GM18502 (cell line): Measurements from ENCODE around the gene PLK2.
A peak's percentile ranks its signal among the peaks of the same experiment; 100 is the strongest.

Experiments
- ATAC-seq: cut with Tn5 transposase; IDR thresholded peaks from one replicate; pipeline ENCODE4 v1.9.1; 2021; ENCODE audit warnings: mild to moderate bottlenecking; ENCODE audit not compliant: unreplicated experiment, poor library complexity

The PLK2 gene

GRCh38 chr5:58460002-58460731, at the start of gene PLK2:
PLK2 (minus strand) TSS chr5:58460086; CDS start chr5:58459959, 127 bp downstream.
- ATAC-seq, result peak; percentile 86

DNA sequence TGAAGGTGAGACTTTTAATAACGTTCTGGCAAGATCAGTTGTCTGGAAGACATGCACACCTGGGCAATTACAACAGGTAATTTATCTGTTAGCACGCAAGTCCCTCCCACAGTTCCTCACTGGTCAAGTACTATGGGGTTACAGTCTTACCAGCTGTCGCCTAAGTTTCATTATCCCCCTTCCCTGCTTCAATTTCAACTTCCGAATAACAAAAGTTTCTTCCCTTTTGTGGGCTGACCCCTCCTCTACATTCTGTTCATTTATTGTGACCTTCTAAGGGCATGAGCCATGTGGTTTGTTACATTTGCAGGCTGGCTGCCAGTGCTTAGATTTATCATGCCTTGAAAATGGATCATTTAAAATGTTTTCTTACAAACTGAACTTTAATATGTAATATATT, 47.8 kb upstream of the PLK2 start:
- ATAC-seq, result no peak

DNA sequence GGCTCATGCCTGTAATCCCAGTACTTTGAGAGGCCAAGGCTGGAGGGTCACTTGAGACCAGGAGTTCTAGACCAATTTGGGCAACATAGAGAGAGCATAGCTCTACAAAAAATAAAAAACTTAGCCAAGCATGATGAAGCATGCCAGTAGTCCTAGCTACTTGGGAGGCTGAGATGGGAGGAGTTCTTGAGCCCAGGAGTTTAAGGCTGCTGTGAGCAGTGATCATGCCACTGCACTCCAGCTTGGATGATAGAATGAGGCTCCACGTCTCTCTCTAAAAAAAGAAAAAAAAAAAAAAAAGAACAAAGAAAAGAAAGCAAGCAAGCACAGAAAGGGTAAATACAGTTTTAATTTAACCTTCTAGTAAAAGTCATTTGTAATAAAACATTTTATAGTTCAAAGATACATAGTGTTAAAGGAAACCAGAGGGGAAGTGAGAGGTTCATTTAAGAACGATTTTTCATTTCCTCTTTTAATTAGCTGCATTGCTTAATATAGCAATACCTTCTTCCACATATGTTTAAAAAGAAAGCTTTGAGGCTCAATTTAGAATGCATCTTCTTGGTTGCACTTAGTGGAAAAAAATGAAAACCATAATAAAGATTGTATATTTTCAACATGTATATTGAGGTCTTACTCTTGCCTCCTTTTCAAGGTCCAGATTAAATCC, 46.2 kb upstream of the PLK2 start:
- peak; percentile 77 for ATAC-seq

DNA sequence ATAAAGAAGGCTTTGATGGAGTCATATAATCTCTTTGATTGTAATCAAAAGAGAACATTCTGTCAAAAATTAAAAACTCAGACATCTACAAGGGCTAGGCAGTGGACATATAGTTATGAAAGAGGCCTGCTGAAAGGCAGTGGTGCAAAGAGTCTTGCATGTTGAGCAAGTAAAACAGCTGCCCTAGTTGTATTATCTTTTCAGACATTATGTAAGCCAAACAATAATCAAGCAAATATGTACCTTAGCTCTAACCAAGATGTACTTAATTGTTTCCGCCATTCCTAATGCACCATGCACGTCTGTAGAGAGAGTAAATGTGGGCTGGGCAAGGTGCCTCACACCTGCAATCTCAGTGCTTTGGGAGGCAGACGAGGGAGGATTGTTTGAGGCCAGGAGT, 45.6 kb upstream of the PLK2 start:
- peak; percentile 17 for ATAC-seq

DNA sequence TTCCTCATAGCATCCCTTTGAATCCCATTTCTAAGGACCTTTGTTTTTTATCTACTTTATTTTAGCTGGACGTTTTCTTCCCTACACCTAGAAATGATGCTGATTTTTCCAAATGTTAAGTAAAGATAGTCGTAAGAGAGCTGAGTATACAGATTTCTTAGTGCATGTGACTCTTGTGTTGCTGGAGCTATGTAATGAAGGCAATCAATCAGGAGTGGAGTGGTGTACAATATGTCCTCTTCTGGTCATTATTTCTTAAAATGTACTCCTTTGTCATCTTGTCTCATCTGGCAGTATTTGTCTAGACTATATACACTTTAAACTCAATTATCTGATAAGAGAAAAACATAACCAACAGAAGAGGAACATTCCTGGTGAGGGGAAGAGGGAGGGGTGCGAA, 44.9 kb upstream of the PLK2 start:
- no peak for ATAC-seq

DNA sequence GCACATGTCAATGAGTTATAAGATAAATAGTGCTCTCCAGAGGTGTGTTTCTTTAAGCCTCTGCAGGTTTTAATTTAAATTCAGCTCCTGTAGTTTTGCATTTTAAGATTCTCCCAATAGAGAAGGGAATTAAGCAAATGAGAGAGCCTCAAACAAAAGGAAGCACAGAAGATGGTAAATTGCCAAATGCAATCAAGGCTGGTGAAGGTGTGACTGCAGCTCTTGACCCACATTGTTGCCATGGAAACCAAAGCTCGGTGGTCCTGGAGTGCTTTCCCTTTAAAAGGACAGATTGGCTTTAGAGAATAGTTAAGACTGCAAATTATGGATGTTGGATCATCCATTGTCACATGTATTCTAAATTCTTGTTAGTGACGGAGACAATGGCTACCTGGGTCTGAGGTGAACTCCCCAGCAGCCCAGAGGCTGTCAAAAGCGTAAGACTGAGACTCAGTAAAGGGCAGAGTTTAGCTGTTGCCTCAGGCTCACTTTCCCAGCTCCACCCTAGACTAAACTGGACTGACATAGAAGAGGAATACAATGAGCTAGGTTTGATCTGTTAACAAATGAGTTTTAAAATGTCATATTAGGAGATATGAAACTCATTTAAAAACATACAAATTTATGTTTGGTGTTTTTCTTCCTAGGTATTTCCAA, 43.6 kb upstream of the PLK2 start:
- no peak for ATAC-seq

DNA sequence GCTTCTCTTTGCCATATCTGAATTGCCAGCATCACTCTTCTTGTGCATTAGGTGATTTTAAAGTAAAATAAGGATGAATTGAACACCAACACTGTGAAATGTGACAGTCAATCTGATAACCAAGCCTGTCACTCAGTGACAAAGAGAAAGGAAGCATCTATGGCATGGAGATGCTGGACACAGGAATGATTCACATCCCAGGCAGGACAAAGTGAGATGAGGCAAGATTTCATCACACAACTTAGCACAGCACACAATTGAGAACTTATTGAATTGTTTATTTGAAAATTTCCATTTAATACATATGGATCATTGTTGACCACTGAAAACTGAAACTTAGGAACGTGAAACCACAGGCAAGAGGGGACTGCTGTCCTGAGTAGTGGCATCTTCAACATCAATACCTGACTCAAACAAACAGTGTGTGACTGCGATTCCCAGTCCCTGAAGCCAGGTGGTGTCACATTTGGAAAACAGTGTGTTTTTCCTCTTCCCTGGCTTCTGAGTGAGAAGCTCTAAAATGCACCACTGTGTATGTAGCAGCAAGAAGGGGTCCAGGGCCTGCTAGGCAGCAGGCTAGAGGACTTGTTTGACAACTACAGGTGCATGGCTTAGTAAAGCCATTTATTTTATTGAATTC, 42.0 kb upstream of the PLK2 start:
- ATAC-seq, result no peak

DNA sequence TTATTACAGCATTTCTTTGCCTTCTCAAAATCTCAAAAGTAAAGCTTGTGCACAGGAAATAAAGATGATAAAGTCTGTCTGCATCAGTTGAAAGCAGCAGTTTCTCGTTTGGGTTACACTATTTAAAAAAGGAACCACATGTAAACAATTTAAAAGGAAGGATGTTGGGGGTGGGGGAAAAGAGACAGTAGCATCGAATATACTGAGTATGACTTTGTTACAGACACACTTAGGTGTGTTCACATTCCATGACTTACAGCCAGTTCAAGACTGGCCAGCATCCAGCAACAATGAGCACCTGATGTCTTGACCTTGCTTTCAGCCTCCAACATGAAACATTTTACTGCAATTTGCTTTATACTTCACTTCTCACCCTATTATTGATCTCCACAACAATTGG, 40.1 kb upstream of the PLK2 start:
- no peak for ATAC-seq

GRCh38 chr5:58499231-58499630, 39.3 kb upstream of the PLK2 start:
- no peak for ATAC-seq

- ATAC-seq, result no peak
These were observed 38.6 kb upstream of the PLK2 start for GRCh38 chr5:58498340-58498942.

- ATAC-seq, result no peak
These were observed 38.0 kb upstream of the PLK2 start for GRCh38 chr5:58497921-58498320.

- no peak for ATAC-seq
These were observed 37.5 kb upstream of the PLK2 start for GRCh38 chr5:58497386-58497785.

DNA sequence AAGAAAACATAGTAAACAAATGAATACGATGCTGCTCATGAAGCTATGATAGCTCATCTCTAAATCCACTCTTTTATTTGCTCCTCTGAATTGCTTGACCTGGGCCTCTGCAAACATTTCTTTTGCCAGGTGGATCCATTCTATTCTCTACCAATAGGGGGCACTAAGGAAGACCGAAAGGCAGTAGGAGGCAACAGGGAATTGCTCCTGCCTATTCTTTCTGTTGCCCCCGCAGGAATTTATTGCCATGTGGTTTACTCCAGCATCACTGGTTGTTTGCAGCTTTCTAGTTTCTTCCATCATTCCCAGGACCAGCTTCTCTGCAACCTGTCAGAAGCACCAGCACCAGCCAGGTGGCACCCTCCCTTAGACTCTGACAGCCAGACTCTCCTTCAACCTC, 36.6 kb upstream of the PLK2 start:
- ATAC-seq, result no peak

DNA sequence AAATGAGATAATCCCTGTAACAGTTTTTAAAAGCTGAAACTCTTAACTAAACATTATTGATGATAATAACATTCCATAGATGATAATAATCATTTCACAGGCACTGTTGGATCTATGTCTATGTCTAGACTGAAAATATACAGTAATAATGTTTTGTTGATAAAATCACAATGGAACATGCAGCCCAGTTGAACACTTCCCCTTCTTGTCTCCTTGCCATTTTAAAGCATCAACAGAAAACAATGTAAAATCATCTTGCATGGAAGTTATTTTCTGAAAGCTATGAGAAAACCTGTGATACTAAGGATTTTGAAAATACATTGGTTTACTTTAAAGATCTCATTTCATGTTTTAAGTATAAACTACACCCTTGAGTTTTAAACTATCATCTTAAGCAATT, 33.3 kb upstream of the PLK2 start:
- ATAC-seq, result no peak

DNA sequence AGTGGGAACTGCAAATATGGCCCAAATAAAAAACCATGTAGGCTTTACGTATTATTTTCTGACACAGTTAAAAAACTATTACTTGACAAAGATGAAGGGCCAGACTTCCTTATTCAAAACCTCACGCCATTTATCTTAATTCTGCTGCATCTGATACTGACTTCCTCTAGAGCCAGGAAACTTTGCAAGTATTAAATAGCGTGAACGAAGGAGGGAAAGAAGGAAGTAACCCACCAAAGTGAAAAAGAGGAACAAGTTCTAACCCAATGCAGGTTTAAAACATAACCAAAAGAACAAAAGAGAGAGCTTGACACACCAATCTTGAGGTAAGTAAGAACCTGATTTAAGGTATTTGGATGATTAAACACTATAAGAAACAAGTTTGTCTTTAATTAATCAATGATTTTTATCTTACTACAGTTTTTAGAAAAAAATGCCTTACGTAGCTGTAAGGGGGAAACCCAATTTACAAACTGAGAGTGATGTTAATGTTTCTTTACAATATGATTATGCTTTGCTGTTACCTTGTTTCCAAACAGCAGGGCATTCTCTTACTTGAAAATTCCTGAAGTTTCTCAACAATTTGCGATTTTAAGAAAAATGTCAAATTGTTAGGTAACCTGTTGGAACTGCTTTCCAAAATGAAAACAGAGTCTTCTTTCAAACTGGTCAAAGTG, 31.5 kb upstream of the PLK2 start, which contains the start of gene GAPT:
TSS of gene GAPT (plus strand) at position 220 of the 677 bp plus-strand sequence. CDS start 3,102 bp downstream, outside the sequence.
- ATAC-seq, result peak; percentile 87

DNA sequence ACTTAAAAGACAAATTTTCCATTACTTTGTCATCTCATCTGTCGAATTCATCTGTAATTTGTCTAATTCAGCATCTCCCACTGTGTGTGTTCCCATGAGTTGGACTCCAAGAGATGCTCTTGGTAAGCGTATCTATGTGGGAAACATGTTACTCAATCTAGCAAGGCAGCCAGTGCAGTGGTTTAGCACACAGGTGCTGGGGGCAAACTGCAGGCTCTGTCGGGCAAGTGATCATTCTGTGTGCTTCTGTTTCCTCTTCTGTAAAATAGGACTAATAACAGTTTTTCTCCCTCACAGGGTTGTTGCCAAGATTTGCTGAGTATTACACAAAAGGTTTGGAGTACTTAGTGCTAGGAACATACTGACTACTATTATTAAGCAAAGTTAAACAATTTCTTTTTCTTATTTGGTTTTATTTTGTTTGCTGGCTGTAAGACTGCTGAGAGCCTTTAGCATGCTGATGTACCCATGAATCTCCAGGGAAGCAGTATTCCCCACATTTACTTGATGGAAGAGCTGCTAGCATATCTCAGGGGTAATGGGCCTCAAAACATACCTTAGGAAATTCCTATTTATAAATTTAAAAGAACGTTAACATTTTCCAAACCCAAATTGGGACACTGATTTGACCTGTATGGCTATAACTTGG, 30.6 kb upstream of the PLK2 start:
- no peak for ATAC-seq

DNA sequence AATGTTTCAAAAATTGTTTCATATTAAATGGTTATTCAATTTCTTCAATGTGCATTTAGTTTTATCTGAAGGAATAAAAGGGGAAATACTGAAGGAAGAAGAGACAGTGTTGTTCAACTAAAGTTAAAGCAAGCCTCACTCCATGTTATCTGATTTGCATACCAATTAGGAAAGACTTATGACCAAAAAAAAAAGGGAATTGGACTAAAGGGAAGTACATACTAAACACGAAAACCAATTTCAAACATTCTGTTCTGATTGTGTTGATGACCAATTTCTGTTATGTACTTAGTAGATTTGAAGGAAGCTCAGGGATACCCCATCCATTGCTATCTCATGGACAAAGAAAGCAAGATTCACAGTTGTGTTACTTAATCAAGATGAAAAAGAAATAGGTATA, 26.4 kb upstream of the PLK2 start:
- ATAC-seq, result no peak

DNA sequence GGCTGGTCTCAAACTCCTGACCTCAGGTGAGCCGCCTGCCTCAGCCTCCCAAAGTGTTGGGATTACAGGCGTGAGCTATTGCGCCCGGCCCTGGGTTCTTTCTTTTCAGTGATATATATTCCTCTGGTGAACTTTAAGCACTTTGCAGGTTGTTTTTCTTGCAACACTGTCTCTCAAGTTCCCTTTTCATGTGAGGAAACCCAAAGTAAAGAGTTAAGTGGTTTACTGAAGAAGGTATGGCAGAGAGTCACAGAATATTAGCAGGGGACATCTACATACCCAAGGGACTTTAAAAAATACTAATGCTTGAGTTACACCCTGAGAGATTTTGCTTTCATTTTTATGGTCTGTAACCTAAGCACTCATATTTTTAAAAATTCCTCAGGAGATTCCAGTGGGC, 24.6 kb upstream of the PLK2 start:
- ATAC-seq, result no peak

GRCh38 chr5:58482536-58482935, 22.6 kb upstream of the PLK2 start:
- ATAC-seq, result no peak

DNA sequence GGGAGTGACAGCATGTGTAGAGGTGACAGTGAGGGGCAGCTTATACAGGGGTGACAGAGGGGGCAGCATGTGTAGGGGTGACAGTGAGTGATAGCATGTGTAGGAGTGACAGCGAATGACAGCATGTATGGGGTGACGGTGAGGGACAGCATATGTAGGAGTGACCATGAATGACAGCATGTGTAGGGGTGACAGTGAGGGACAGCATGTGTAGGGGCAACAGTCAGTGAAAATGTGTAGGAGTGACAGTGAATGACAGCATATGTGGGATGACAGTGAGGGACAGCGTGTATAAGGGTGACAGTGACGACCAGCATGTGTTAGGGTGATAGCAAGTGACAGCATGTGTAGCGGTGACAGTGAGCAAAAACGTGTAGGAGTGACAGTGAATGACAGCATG, 21.9 kb upstream of the PLK2 start:
- ATAC-seq, result no peak
